ENCODE measurements around the gene SRCAP. TPM values are rescaled to one million over a fixed set of nuclear protein-coding genes. Genes with fewer than 3 reads are reported as not detected.

Gene SRCAP
- total and polyA plus RNA-seq, 2 of the 8 experiments (the other 6 are each of a cell fraction or from before 2014, with no cell fraction given), result 5.5 to 54.3 TPM

DNA sequence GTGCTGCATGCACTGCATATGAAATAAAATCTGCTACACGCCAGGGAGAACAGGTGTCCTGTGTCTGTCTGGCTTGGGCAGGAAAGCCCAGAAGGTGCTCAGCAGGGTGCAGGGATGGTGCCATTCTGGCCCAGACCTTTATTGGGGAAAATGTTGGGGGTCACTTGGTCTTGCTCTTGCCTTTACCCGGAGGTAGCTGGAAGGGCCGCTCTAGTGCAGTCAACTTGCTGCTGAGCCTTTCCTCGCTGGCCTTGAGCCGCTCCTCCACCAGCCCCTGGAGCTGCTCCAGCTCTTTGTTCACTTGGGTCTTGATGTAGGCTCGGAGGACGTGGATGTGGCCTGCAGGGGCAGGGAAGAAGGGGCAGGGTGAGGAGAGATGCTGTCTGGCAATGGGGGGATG lies 58.3 kb downstream of the SRCAP start:
- Histone ChIP-seq H2BK5ac (ENCODE audit: low read depth, low read length) (no peak overlapping the region), H2AK5ac (ENCODE audit: low read depth, low read length) (no peak overlapping the region), H3K4me2 (ENCODE audit: insufficient read depth in 1 of 2, low read depth in 2 of 2, low read length in 2 of 2) (no peak overlapping the region), H2BK120ac (replicated peaks; ENCODE audit: low read depth, low read length) (no peak overlapping the region), H3K23me2 (ENCODE audit: low read depth, low read length) (peaks cover 10% of the 10 kb centered on the region), H3K9ac (replicated peaks in 1 of 4; ENCODE audit: extremely low read depth in 1 of 4, low read depth in 3 of 4, low read length in 3 of 4) (no peak overlapping the region), H4K20me1 (replicated peaks in 1 of 2; ENCODE audit: control insufficient read depth in 1 of 2, insufficient read depth in 2 of 2, low read length in 2 of 2) (peaks cover 0 to 10% of the 10 kb centered on the region in 2 experiments), H4K8ac (ENCODE audit: extremely low read depth, insufficient read depth, low read length) (no peak overlapping the region; the same call in 1 of the 2 replicates), H2BK12ac (ENCODE audit: low read depth, low read length) (no peak overlapping the region), H2AFZ (ENCODE audit: low read length) (no peak overlapping the region), H3K36me3 (ENCODE audit: control insufficient read depth in 2 of 4, insufficient read depth in 4 of 4, low read length in 3 of 4) (peaks cover 0 to 23% (median 12%) of the 10 kb centered on the region in 4 experiments; a peak in 5 of 8 replicates), H3K23ac (ENCODE audit: insufficient read length) (no peak overlapping the region), H3K4ac (replicated peaks; ENCODE audit: insufficient read length, low read depth, low read length) (no peak overlapping the region), H4K91ac (replicated peaks; ENCODE audit: insufficient read length, low read length) (no peak overlapping the region), H3K9me3 (ENCODE audit: insufficient read depth in 2 of 2, low read depth in 1 of 2, low read length in 1 of 2) (no peaks in the 10 kb centered on the region), H4K5ac (ENCODE audit: insufficient read length, low read depth, low read length) (no peak overlapping the region), H3K79me1 (ENCODE audit: low read depth, low read length) (peaks cover 3% of the 10 kb centered on the region; the same call in 1 of the 2 replicates), H3K18ac (ENCODE audit: extremely low read depth, low read length) (no peak overlapping the region), H3K79me2 (ENCODE audit: control insufficient read depth in 1 of 2, insufficient read depth in 2 of 2, low read length in 2 of 2) (peaks cover 0 to under 1% of the 10 kb centered on the region in 2 experiments; a peak in 1 of 4 replicates), H3K4me3 (ENCODE audit: extremely low read depth in 1 of 4, insufficient read depth in 2 of 4, low read depth in 3 of 4, low read length in 4 of 4) (no peak overlapping the region), H2BK20ac (ENCODE audit: low read length) (no peak overlapping the region), H3K56ac (replicated peaks; ENCODE audit: insufficient read length, low read depth, low read length) (no peak overlapping the region), H3K14ac (ENCODE audit: insufficient read length) (no peak overlapping the region), H2BK15ac (ENCODE audit: low read length) (no peak overlapping the region), H3K4me1 (replicated peaks in 1 of 4; ENCODE audit: control insufficient read depth in 3 of 4, insufficient read depth in 4 of 4, low read length in 3 of 4) (peaks cover 0 to 5% (median 2%) of the 10 kb centered on the region in 4 experiments; a peak in 3 of 7 replicates), H3K27ac (ENCODE audit: low read depth, low read length) (no peak overlapping the region), H3K27me3 (replicated peaks in 1 of 4; ENCODE audit: control insufficient read depth in 3 of 4, extremely low read depth in 1 of 4, insufficient read depth in 3 of 4, low read length in 3 of 4) (no peaks in the 10 kb centered on the region)
- 85% methylated on average over 7 of the region's 7 CpGs; no CpG with 5 or more reads in 1 of the 2 experiments for WGBS, 2 experiments (ENCODE audit: extremely low coverage in 1 of 2, insufficient coverage in 1 of 2, insufficient read length in 1 of 2, insufficient replicate concordance in 2 of 2, low coverage in 1 of 2, low lambda C conversion rate in 2 of 2, missing lambda C conversion rate in 1 of 2)
- DNase-seq (ENCODE audit: low read depth in 1 of 2, low spot score in 2 of 2) (no peak), FAIRE-seq (no peak)
- ChIA-PET CTCF (ENCODE audit: partially characterized antibody) (interaction anchor here (0.7 kb wide), 1 partner anchor 179 kb away, joined by 3 read pairs; no protein-coding TSS in a partner anchor), POLR2A (ENCODE audit: partially characterized antibody) (interaction anchor here (0.8 to 9.0 kb wide), 7 partner anchors 7 to 79 kb away, joined by 3 to 92 read pairs (median 4); partner anchors contain the start of gene PHKG2)
- TF ChIP-seq, protein P1, sequence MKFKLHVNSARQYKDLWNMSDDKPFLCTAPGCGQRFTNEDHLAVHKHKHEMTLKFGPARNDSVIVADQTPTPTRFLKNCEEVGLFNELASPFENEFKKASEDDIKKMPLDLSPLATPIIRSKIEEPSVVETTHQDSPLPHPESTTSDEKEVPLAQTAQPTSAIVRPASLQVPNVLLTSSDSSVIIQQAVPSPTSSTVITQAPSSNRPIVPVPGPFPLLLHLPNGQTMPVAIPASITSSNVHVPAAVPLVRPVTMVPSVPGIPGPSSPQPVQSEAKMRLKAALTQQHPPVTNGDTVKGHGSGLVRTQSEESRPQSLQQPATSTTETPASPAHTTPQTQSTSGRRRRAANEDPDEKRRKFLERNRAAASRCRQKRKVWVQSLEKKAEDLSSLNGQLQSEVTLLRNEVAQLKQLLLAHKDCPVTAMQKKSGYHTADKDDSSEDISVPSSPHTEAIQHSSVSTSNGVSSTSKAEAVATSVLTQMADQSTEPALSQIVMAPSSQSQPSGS (IDR thresholded peaks at IDR 0.05; ENCODE audit: low read length), result no peak
- TF ChIP-seq CREB1 (IDR thresholded peaks at IDR 0.05) (no peak), GABPA (IDR thresholded peaks at IDR 0.05; ENCODE audit: borderline replicate concordance, insufficient read depth, low read length) (no peak), RFX5 (IDR thresholded peaks at IDR 0.05; ENCODE audit: borderline replicate concordance, low read depth, low read length) (no peak), TEAD4 (IDR thresholded peaks at IDR 0.05; ENCODE audit: low read depth, low read length) (no peak), SIX5 (IDR thresholded peaks at IDR 0.05; ENCODE audit: low read depth, low read length) (no peak), RBBP5 (IDR thresholded peaks at IDR 0.05; ENCODE audit: borderline replicate concordance, low read depth, low read length) (no peak), RAD21 (IDR thresholded peaks at IDR 0.05 in 1 of 2, conservative IDR thresholded peaks at IDR 0.05 in 1 of 2; ENCODE audit: low read depth in 2 of 2, low read length in 2 of 2) (no peak), TBP (IDR thresholded peaks at IDR 0.05; ENCODE audit: low read depth, low read length) (no peak), NRF1 (IDR thresholded peaks at IDR 0.05; ENCODE audit: low read depth, low read length) (no peak), TAF1 (IDR thresholded peaks at IDR 0.05; ENCODE audit: low read depth, low read length) (no peak), SP4 (IDR thresholded peaks at IDR 0.05; ENCODE audit: low read length) (no peak)

All from H1 (cell line).